ENCODE measurements around the gene CBR1. TPM values are rescaled to one million over a fixed set of nuclear protein-coding genes. Genes with fewer than 3 reads are reported as not detected.
"Not testable (repeated sequence)": the region's sequence is repeated elsewhere in the genome, so short reads cannot be mapped to it uniquely, and the experiment has no call there.

Gene CBR1
- total RNA-seq, 1 donor from 2014 or later = 26.1 TPM

DNA sequence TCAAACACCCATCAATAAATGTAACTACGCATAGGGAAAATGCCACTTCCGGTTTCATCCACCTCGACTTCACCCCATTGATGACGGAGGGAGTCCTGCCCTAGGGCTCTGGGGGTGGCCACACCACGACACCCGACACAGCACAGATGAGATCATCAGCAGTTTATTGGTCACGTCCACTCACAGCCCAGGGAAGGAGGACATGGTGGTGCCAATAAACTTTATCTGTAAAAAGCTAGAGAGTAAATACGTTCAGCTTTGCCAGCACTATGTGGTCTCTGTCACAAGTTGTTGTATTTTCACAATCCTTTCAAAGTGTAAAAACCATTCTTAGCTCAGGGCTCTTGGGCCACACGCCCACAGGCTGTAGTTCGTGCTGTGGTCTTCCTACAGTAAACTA, 25.8 kb upstream of the CBR1 start:
- intact Hi-C loops (cut with DNase I) = no loop called here
- ATAC-seq (ENCODE audit: poor library complexity) (no peak), DNase-seq (no peak)

GRCh38 chr21:36045993-36046392, 23.8 kb upstream of the CBR1 start:
- intact Hi-C loops (cut with DNase I) = no loop called here
- DNase-seq (no peak), ATAC-seq (ENCODE audit: poor library complexity) (no peak)

- intact Hi-C loops (cut with DNase I) = no loop called here
- ATAC-seq (ENCODE audit: poor library complexity) (no peak), DNase-seq (no peak)
Observed at GRCh38 chr21:36047139-36047538, 22.7 kb upstream of the CBR1 start.

- DNase-seq (no peak), ATAC-seq (ENCODE audit: poor library complexity) (no peak)
- intact Hi-C loops (cut with DNase I) = no loop called here
Observed at GRCh38 chr21:36048357-36048756, 21.5 kb upstream of the CBR1 start.

GRCh38 chr21:36052860-36053714, 16.7 kb upstream of the CBR1 start:
- ATAC-seq (ENCODE audit: poor library complexity) (no peak), DNase-seq (no peak)
- intact Hi-C loops (cut with DNase I) = no loop called here

GRCh38 chr21:36053715-36054062, 16.1 kb upstream of the CBR1 start:
- ATAC-seq (ENCODE audit: poor library complexity) = no peak
- intact Hi-C loops (cut with DNase I) = no loop called here

DNA sequence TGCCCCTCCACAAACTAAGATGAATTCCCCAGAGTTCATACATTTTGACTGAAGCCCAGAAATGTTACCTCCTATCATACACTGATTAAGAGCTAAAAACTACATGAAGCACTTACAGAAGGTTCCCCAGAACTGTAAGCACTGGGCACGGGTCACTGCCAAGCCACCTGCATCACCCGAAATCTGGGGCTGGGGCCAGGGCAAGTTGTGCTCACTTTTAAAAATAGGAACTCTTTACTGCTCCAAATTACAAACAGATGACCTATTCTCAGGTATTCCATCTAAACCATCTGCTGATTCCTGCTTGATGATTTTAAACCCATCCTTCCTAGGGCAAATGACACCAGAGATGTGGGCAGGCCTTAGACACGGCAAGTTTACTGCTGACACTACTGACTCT, 14.3 kb upstream of the CBR1 start:
- intact Hi-C loops (cut with DNase I) = no loop called here
- DNase-seq (no peak), ATAC-seq (ENCODE audit: poor library complexity) (no peak)

More at GRCh38 chr21:36053715-36054062, 16.1 kb upstream of the CBR1 start:
- DNase-seq = no peak

- DNase-seq = peak; percentile 69
- intact Hi-C loops (cut with DNase I) = no loop called here
Observed at GRCh38 chr21:36059823-36060158, 10.0 kb upstream of the CBR1 start.

DNA sequence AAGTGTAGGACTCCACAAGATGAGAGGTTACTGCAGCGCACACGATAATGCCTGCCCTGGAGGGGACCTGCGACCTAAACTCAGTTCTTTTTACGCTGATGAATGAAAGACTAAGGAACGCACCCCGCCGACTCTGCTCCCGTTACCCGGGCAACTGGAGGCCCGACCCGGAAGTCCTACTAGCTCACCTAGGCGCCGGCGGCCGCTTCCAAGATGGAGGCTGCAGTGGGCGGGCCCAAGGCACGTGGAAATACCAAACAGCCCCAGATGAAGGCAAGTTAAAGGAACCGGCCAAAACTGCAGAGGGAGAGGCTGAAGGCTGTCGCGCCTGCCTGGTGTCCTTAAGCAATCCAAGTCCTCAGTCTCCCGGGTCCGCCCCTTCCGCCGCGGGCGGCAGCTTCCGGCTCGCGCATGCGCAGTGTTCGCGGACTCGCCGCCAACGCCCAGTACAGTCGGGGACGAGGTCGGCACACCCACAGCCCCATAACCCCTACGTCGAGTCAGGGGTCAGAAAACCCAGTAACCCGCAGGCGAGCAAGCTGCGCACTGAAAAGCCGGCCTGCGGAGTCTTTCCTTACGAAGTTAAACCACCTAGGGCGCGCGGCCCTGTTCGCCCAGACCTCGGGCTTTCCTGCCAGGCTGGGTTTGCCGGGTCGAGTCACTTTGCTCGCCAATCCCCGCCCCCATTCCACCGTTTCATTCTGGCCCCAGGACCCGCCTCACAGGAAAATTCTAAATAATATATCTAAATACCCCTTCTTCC, 9.5 kb upstream of the CBR1 start, which contains the start of gene SETD4:
Gene SETD4 (minus strand): TSS at position 368 of the 763 bp plus-strand sequence. CDS start 1,638 bp downstream, outside the sequence.
- ATAC-seq (ENCODE audit: poor library complexity) (peak; percentile 99), DNase-seq (peak; percentile 94)
- intact Hi-C loops (cut with DNase I) = no loop called here

More at GRCh38 chr21:36059823-36060158, 10.0 kb upstream of the CBR1 start:
- ATAC-seq (ENCODE audit: poor library complexity) = peak; percentile 47

DNA sequence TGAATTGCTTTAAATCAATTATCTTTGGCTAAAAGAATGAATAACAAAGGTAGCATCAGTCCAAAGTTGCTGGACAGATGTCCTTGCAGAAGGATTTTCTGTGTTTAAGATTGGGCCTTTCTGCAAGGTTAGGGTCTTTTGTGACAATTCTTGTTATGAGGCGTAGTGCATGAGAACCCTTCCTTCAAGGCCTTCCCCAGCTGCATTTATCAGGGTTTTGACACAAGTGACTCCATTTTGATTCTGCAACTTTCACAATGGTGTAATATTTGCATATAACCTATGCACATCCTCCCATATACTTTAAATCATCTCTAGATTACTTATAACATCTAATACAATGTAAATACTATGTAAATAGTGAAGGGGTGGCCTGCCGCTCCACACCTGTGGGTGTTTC, 8.4 kb upstream of the CBR1 start:
- no peak for DNase-seq
- intact Hi-C loops (cut with DNase I) = no loop called here
- ATAC-seq (ENCODE audit: poor library complexity) = no peak

GRCh38 chr21:36063375-36064084, 6.3 kb upstream of the CBR1 start:
- intact Hi-C loops (cut with DNase I) = no loop called here
- no peak for ATAC-seq (ENCODE audit: poor library complexity)
- DNase-seq = no peak

- DNase-seq (no peak), ATAC-seq (ENCODE audit: poor library complexity) (no peak)
- intact Hi-C loops (cut with DNase I) = no loop called here
Observed at GRCh38 chr21:36064085-36064460, 5.8 kb upstream of the CBR1 start.

DNA sequence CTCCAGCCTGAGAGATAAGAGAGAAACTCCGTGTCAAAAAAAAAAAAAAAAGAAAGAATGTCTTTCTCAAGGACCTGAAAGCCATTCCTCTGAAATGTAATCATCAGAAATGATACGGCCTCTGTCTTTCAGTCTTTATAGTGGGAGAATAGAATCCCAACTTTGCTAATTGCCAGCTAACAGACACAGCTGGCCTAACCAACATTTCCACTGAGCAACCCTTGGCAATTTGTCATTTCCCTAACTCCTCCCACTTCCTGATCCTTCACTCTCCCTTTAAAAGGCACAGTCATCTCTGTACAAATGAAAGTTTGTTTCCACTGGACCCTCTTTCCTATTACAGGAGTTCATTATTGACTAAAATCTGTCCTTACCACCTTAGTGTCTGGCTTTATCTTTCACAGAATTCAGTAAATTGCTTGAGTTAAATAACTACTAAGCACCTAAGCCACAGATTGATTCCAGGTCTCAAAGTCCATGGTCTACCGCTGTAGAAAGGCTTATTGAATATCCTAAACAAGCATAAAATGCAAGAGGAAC, 4.3 kb upstream of the CBR1 start:
- DNase-seq = no peak
- intact Hi-C loops (cut with DNase I) = no loop called here
- ATAC-seq (ENCODE audit: poor library complexity) = no peak

- intact Hi-C loops (cut with DNase I) = no loop called here
Observed at GRCh38 chr21:36068748-36069398, 951 bp upstream of the CBR1 start.

DNA sequence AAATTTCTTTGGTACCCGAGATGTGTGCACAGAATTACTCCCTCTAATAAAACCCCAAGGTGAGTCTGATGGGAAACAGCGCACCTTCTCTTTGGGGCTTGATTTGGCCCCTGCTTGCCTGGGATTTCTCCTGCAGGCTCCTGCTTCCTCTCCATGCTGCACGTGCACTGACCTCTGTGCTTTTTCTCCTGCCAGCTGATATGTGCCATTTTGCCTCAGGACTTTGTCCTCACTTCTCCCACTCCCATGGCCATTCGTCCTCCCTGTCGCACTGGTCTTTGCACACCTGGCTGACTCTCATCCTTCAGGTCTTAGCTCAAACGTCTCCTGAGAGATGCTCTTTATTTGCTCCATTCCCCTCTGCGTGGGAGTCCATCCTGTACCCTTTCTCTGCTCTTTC, 1.2 kb downstream of the CBR1 start:
- DNase-seq = no peak
- intact Hi-C loops (cut with DNase I) = no loop called here
- ATAC-seq (ENCODE audit: poor library complexity) = no peak

More at GRCh38 chr21:36068748-36069398, 951 bp upstream of the CBR1 start:
- DNase-seq = no peak
- ATAC-seq (ENCODE audit: poor library complexity) = no peak

GRCh38 chr21:36072453-36073162, 2.8 kb downstream of the CBR1 start:
- intact Hi-C loops (cut with DNase I) = no loop called here
- no peak for DNase-seq
- ATAC-seq (ENCODE audit: poor library complexity) = no peak

DNA sequence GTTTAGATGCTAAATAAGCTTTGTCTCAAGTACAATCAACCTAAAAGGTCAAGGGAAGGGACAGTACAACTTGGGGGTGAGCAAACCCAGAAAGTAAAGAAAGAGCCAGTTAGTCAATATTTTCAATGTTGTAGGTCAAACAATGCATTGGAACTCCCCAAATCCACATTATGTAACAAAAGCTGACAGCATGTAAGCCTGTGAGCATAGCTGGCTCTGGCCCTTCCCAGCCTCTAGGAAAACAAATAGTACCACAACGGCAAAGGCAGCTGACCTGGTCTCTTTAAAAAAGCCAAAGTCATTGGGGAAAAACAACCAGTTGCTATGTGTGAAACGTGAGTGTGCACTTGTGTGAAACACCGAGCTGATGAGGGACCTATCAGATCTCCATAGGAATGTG, 3.4 kb downstream of the CBR1 start:
- ATAC-seq (ENCODE audit: poor library complexity) (no peak), DNase-seq (no peak)
- intact Hi-C loops (cut with DNase I) = no loop called here

DNA sequence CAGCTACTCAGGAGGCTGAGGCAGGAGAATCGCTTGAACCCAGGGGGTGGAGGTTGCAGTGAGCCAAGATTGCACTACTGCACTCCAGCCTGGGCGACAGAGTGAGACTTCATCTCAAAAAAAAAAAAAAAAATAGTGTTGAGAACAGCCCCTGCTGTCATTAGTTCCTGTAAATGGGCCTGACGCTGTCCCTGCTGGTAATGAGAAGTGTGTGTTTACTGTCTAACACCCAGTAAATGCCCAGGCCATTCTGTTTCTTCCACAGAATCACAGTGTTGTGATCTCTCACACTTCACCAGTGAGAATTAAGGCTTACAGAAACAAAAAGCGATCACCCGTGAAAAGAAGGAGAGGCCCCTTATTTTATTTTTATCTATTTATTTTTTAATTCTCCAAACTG, 4.1 kb downstream of the CBR1 start:
- intact Hi-C loops (cut with DNase I); ATAC-seq (ENCODE audit: poor library complexity); DNase-seq: not testable (repeated sequence)
